ENCODE data around the gene COLQ.

- TF ChIP-seq CTCF (IDR thresholded peaks at IDR 0.05) (no peak), HEYL (CRISPR knock-in tag; IDR thresholded peaks at IDR 0.05) (no peak), POLR2A (IDR thresholded peaks at IDR 0.05; ENCODE audit: low read length) (no peak), RCOR1 (IDR thresholded peaks at IDR 0.05; ENCODE audit: low read depth, low read length) (no peak), POLR2AphosphoS2 (conservative IDR thresholded peaks at IDR 0.05; ENCODE audit: low read length) (no peak)
These were observed 92.4 kb downstream of the COLQ start for GRCh38 chr3:15429080-15429479.
